ENCODE measurements around the gene CDCA3. TPM values are rescaled to one million over a fixed set of nuclear protein-coding genes. Genes with fewer than 3 reads are reported as not detected.
A peak's percentile ranks its signal among the peaks of the same experiment; 100 is the strongest.

CDCA3 gene
- total and polyA plus RNA-seq, 2 of the 13 experiments (the other 11 are each of a cell fraction or from before 2014, with no cell fraction given): 32.7 to 56.5 TPM

GRCh38 chr12:6890789-6891645 lies 39.9 kb upstream of the CDCA3 start (continued):
- TF ChIP-seq ZFY (CRISPR knock-in tag; IDR thresholded peaks at IDR 0.05) (peak; percentile 69), NRL (CRISPR knock-in tag; IDR thresholded peaks at IDR 0.05; ENCODE audit: borderline replicate concordance) (peak; percentile 54; the same call in 1 of the 2 replicates), TAF1 (CRISPR knock-in tag; IDR thresholded peaks at IDR 0.05) (peak; percentile 92), ZNF512B (CRISPR knock-in tag; IDR thresholded peaks at IDR 0.05; ENCODE audit: borderline replicate concordance) (no peak), ELF3 (CRISPR knock-in tag; IDR thresholded peaks at IDR 0.05) (peak; percentile 89), NFIB (CRISPR knock-in tag; IDR thresholded peaks at IDR 0.05; ENCODE audit: borderline replicate concordance) (no peak), CEBPZ (IDR thresholded peaks at IDR 0.05; ENCODE audit: low read length) (no peak), BORCS8-MEF2B (CRISPR knock-in tag; IDR thresholded peaks at IDR 0.05) (peak; percentile 82), ZNF710 (CRISPR knock-in tag; IDR thresholded peaks at IDR 0.05; ENCODE audit: borderline replicate concordance) (peak; percentile 35; the same call in 1 of the 2 replicates), HNF1A (IDR thresholded peaks at IDR 0.05; ENCODE audit: low read depth) (peak; percentile 47; the same call in 1 of the 2 replicates), HNF1A (CRISPR knock-in tag; IDR thresholded peaks at IDR 0.05; ENCODE audit: borderline replicate concordance) (peak; percentile 90), SRSF1 (optimal IDR thresholded peaks at IDR 0.05; ENCODE audit: low read depth, low read length) (peak; percentile 43), FOSL1 (CRISPR knock-in tag; IDR thresholded peaks at IDR 0.05; ENCODE audit: borderline replicate concordance) (no peak)
- TF ChIP-seq, protein P1, sequence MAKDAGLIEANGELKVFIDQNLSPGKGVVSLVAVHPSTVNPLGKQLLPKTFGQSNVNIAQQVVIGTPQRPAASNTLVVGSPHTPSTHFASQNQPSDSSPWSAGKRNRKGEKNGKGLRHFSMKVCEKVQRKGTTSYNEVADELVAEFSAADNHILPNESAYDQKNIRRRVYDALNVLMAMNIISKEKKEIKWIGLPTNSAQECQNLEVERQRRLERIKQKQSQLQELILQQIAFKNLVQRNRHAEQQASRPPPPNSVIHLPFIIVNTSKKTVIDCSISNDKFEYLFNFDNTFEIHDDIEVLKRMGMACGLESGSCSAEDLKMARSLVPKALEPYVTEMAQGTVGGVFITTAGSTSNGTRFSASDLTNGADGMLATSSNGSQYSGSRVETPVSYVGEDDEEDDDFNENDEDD (CRISPR knock-in tag; IDR thresholded peaks at IDR 0.05; ENCODE audit: borderline replicate concordance): peak; percentile 90

Data from HepG2 (cell line).